Effector memory CD4-positive, alpha-beta T cell (primary cell): ENCODE measurements around the gene SLC6A8.

Source experiments
- DNase-seq, 3 donors: peaks; one replicate each; pipeline ENCODE4 v3.0.0-alpha.2; 2020
- H3K27ac ChIP-seq: 2 replicates; pipeline ENCODE4 v1.7.0; 2013; ENCODE audit warnings: mild to moderate bottlenecking, low read length, moderate library complexity; ENCODE audit not compliant: insufficient read depth, poor library complexity, severe bottlenecking
- H3K27me3 ChIP-seq: replicated peaks from 2 replicates; pipeline ENCODE4 v1.7.0; 2013; ENCODE audit warnings: mild to moderate bottlenecking, low read length; ENCODE audit not compliant: insufficient read depth, control insufficient read depth, poor library complexity, severe bottlenecking
- H3K36me3 ChIP-seq: 2 replicates; pipeline ENCODE4 v1.7.0; 2013; ENCODE audit warnings: mild to moderate bottlenecking, low read length, moderate library complexity; ENCODE audit not compliant: control insufficient read depth, insufficient read depth
- H3K4me1 ChIP-seq: 2 replicates; pipeline ENCODE4 v1.7.0; 2013; ENCODE audit warnings: low read length, mild to moderate bottlenecking; ENCODE audit not compliant: control insufficient read depth, insufficient read depth, poor library complexity, severe bottlenecking
- H3K4me3 ChIP-seq: 2 replicates; pipeline ENCODE4 v1.7.0; 2013; ENCODE audit warnings: low read length, low read depth, mild to moderate bottlenecking; ENCODE audit not compliant: insufficient read depth, poor library complexity, severe bottlenecking
- H3K9me3 ChIP-seq: 2 replicates; pipeline ENCODE4 v1.7.0; 2013; ENCODE audit warnings: mild to moderate bottlenecking, low read length, moderate library complexity; ENCODE audit not compliant: control insufficient read depth

SLC6A8 gene

DNA sequence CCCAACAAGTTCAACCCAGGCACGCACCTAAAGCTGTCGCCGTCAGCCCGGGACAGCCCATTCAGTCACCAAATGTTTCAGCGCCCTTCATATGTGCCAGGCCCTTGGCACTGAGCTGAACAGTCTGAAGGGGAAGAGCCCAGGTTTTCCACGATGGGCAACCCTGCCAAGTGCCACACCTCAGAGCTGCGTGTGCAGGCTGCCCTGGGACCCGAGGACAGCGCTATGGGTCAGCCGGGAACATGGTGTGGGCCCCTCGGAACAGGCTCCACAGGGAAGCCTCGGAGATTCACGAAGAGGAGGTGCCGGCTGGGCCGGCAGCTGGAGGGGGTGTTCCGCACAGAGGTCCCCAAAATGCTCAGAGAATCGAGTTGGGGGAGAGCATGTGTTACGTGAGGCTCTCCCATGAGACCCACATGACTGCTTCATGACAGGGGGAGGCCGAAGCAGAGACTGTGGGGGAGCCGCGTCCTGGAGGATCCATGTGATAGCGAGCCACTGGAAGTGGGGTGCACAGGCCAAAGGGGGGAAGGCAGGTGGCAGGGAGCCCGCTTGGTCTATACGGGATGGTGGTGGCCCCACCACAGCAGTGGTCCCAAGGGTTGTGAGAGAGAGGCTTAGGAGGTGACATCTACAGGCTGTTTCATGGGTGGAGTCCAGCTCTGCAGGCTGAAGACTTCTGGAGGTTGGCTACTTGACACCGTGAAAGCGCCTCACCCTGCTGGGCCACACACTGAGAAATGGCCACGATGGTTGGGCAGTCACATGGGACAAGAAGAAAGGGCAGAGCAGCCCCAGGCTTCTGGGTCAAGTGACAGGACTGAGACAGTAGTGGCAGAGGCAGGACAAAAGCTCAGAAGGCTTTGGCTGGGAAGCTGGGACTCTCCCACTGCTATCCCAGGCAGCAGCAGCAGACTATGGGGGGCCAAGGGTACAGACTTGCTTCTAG is 22.3 kb downstream of the SLC6A8 start:
- Histone ChIP-seq H3K4me3 (no peak overlapping the region), H3K9me3 (no peaks in the 10 kb centered on the region), H3K27me3 (no peaks in the 10 kb centered on the region), H3K4me1 (no peaks in the 10 kb centered on the region), H3K27ac (no peak overlapping the region), H3K36me3 (peaks cover 17% of the 10 kb centered on the region)
- no peak for DNase-seq

DNA sequence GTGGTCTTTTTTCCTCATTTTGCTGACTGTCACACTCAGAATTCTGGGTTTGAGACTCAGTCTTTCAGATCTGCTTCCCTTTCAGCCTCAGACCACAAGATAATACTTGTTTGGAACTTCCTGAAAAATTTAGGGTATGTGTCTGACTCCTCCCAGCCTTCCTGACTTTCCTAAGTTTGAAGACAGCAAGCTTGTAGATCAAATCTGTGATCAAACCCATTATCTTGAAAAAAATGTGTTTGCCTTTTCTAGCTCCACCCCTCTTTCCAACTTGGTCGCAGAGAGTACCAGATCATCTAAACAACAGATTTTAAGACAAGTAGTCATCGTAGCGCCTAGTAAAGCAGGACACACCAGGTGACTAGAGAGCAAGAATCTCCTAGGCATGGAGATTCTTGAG is 26.5 kb downstream of the SLC6A8 start:
- Histone ChIP-seq H3K4me3 (no peak overlapping the region), H3K9me3 (no peaks in the 10 kb centered on the region), H3K27ac (no peak overlapping the region), H3K4me1 (no peaks in the 10 kb centered on the region), H3K36me3 (peaks cover 27% of the 10 kb centered on the region), H3K27me3 (no peaks in the 10 kb centered on the region)
- no peak for DNase-seq

DNA sequence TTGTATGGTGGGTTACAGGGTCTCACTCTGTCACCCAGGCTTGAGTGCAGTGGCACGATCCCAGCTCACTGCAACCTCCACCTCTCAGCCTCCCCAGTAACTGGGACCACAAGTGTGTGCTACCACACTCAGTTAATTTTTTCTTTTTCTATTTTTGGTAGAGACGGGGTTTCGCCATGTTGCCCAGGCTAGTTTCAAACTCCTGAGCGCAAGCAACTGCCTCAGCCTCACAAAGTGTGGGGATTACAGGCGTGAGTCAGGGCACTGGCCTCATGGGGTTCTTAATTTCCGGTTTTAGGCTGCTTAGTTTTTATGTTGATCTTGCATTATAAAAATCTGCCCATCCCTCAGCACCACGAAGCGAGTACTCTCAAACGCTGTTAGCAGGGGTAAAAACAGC is 29.7 kb downstream of the SLC6A8 start:
- no peak overlapping the region for H3K4me3 ChIP-seq
- H3K36me3 ChIP-seq = peaks cover 34% of the 10 kb centered on the region
- no peak for DNase-seq
- peaks cover 2% of the 10 kb centered on the region for H3K4me1 ChIP-seq
- H3K9me3 ChIP-seq = no peaks in the 10 kb centered on the region
- H3K27ac ChIP-seq = no peak overlapping the region
- no peaks in the 10 kb centered on the region for H3K27me3 ChIP-seq

DNA sequence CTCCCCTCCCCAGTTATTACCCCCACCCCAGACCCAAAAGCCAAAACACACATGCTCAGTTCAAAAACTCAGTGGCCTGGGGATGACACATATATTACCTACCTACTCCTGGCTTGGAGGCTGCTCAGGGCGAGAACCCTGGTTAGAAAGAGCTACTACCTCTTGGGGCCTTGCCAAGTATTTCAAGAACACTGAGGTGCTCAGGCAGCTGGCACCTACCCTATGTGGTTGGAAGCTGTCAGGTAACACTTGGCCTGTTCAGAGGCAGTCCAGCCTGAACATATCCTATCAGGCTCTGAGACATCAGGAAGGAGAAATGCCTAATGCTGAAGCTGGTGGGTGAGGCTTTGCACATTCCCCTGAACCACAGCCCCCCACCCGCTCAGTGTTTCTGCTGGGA is 31.5 kb downstream of the SLC6A8 start:
- Histone ChIP-seq H3K27me3 (no peaks in the 10 kb centered on the region), H3K9me3 (no peaks in the 10 kb centered on the region), H3K4me1 (peaks cover 3% of the 10 kb centered on the region), H3K27ac (no peak overlapping the region), H3K4me3 (no peak overlapping the region), H3K36me3 (peaks cover 33% of the 10 kb centered on the region)
- DNase-seq = no peak

DNA sequence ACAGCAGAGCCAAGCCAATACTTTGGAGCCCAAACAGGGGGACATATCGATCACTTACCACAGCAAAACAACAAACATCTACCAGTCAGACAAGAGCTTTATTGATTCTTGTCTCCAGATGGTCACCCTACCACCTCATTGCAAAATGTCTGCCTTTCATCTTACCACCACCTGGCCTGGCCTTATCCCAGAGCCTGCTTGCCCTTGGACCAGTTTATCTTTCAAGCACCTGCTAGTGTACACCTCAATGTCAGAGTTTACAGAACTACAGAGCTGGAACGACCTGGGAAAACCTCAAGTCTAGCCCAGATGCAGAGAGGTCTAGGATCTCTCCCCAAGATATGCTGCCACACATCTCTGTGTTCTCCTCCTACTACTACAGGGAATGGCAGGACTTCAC is 32.0 kb downstream of the SLC6A8 start:
- no peak for DNase-seq
- Histone ChIP-seq H3K4me1 (peaks cover 3% of the 10 kb centered on the region), H3K36me3 (peaks cover 28% of the 10 kb centered on the region), H3K9me3 (no peaks in the 10 kb centered on the region), H3K27ac (no peak overlapping the region), H3K27me3 (no peaks in the 10 kb centered on the region), H3K4me3 (no peak overlapping the region)

DNA sequence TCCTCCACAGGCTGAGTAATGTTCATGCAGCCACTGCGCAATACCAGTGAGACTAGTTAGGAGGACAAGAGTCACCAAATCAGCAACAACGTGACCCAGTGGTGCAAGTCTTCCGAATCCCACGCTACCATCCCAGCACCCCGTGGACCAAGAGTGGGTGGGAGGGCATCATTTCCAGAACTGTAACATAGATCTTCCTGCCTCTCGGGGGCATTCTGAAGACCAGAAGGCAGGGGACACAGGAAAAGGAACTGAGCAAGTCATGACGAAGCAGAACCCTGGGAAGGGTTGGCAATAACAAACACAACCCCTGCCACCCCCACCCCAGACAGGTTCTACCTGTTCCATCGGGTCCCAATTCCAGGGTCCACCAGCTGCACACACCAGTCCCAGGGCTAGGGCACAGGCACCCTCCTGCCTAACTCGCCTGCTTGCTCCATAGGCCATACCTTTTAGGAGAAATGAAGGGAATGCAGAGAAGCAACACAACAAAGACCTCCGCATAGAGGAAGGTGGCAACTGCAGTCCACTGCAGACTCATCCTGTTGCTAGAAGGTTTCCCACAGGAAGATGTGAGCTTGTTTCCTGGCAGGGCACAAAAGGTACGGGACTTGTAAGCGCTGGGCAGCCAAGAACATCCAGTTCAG is 35.1 kb downstream of the SLC6A8 start:
- Histone ChIP-seq H3K4me1 (peaks cover 26% of the 10 kb centered on the region), H3K4me3 (peak overlapping the region; percentile 56), H3K27me3 (no peaks in the 10 kb centered on the region), H3K36me3 (peaks cover 19% of the 10 kb centered on the region), H3K9me3 (no peaks in the 10 kb centered on the region), H3K27ac (peak overlapping the region; percentile 73)
- no peak for DNase-seq

DNA sequence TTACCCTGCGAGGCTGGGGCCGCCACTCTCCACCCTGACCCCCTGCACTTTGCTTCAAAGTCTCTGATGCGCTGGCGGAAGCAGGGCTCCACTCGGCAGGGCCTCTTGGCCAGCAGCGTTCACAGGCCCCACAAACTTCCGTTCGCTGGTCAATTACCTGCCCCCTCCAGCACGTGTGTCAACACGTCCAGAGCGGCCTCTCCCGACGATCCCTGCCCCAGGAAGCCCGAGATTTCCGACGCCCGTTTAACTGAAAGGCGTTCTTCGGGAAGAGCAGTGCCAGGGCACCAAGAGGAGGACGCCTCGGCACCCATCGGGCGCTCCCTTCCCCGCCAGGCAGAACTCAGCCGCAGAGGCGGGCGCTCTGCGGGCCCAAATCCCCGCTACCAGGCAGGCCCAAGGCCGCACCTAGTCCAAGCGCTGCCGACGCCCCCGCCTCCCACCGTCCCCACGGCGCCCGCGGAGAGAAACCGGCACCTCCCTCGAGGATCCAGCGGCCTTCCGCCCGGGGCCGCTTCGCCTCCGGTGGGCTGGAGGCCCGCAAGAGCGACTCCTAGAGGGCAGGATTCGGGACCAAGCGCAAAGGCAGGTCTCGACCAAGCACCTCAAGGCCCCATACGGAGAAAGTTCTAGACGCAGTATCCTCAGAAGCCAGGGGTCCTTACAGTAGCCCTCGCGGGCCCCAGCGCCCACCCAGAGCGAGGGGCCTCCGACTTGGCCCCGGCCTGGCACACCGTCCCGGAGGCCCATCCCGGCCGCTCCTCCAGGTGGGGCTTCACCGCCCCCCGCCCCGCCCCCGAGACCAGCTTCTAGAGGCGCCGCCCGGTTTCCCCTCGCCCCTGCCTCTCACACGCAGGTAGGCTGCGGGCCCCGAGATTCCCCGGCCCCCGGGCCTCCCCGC is 35.9 kb downstream of the SLC6A8 start:
- DNase-seq = peak; percentile 21 to 44 (median 41)
- H3K27ac ChIP-seq = peak overlapping the region; percentile 73
- peak overlapping the region; percentile 56 for H3K4me3 ChIP-seq
- no peaks in the 10 kb centered on the region for H3K9me3 ChIP-seq
- no peaks in the 10 kb centered on the region for H3K27me3 ChIP-seq
- H3K36me3 ChIP-seq = peaks cover 19% of the 10 kb centered on the region
- peaks cover 26% of the 10 kb centered on the region for H3K4me1 ChIP-seq

DNA sequence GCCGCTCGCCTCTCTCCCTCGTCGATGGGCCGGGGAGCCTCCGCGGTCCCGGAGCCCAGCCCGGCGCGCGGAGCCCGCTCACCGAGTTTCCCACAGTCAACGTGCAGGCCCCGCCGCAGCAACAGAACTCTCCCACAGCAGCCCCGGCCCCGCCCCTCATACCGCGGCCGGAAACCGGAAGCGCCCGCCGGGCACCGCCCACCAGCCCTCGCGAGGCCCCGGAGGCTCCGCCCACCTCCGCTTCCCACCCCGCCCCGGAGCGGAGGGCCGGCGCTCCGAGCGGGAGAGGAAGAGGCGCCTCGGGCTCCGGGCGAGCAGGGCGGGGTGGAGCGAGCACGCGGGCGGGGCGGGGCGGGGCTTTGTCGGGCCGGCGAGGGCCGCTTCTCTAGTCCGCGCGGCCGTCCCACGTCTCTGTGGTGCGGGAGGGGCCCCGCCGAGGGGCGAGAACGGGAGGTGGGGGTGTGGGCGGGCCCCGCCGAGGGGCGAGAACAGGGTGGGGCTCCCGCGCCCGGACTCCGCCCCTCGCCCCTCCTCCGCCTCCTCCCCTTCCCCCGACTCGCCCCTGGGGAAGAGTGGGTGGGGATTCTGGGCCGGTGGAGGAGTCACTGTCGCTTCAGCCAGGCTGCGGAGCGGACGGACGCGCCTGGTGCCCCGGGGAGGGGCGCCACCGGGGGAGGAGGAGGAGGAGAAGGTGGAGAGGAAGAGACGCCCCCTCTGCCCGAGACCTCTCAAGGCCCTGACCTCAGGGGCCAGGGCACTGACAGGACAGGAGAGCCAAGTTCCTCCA is 36.7 kb downstream of the SLC6A8 start, which contains the start of the genes ABCD1 and BCAP31:
Gene ABCD1 (plus strand): TSS at position 605 of the 787 bp plus-strand sequence. CDS start 411 bp downstream, outside the sequence.
Gene BCAP31 (minus strand): TSS at position 136 of the 787 bp plus-strand sequence. CDS start 1,143 bp downstream, outside the sequence.
- peak; percentile 81 to 86 (median 83) for DNase-seq
- Histone ChIP-seq H3K4me3 (peak within 1 kb of the TSS; percentile 56), H3K4me1 (peaks cover 26% of the 10 kb centered on the region), H3K36me3 (peaks cover 13% of the 10 kb centered on the region), H3K27me3 (no peaks in the 10 kb centered on the region), H3K27ac (peak within 1 kb of the TSS; percentile 73), H3K9me3 (no peaks in the 10 kb centered on the region)
